ENCODE results near the gene IFNK.

IFNK gene

DNA sequence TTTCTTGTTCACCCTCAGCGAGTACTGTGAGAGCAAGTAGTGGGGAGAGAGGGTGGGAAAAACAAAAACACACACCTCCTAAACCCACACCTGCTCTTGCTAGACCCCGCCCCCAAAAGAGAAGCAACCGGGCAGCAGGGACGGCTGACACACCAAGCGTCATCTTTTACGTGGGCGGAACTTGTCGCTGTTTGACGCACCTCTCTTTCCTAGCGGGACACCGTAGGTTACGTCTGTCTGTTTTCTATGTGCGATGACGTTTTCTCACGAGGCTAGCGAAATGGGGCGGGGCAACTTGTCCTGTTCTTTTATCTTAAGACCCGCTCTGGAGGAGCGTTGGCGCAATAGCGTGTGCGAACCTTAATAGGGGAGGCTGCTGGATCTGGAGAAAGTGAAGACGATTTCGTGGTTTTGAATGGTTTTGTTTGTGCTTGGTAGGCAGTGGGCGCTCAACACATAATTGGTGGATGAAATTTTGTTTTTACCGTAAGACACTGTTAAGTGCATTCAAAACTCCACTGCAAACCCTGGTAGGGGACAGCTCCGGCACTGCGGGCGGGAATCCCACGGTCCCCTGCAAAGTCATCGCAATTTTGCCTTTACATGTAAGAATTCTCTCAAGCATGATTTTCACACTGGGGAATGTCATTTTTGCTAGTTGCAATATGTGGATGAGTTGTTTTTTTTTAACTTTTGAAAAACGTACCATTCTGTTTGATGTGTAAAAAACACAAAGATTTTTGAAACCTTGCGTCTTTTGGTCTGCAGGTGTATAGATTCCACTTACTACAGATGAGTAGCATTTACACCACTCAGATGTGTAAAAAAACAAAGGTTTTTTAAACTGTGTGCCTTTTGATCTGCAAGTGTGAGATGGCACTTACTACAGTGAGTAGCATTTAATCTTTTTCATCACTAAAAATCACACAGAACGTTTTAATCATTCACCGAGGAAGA lies 49.8 kb downstream of the IFNK start:
- DNase-seq = peak; percentile 97
